D721Med (cell line): ENCODE results near the gene EHD1.

Source experiments
- DNase-seq: peaks from one replicate; pipeline ENCODE4 v3.0.0; 2011; ENCODE audit warnings: low spot score; ENCODE audit not compliant: insufficient read length
- FAIRE-seq: peaks from 2 replicates; lab custom pipeline; 2011; peaks lifted over from hg19 to GRCh38; lab: Jason Lieb, UNC
- CTCF ChIP-seq: IDR thresholded peaks from 2 replicates; pipeline ENCODE4 v1.5.1; 2012; ENCODE audit warnings: mild to moderate bottlenecking, control low read depth; ENCODE audit not compliant: insufficient read depth; ENCODE audit errors: missing control alignments

Gene EHD1

DNA sequence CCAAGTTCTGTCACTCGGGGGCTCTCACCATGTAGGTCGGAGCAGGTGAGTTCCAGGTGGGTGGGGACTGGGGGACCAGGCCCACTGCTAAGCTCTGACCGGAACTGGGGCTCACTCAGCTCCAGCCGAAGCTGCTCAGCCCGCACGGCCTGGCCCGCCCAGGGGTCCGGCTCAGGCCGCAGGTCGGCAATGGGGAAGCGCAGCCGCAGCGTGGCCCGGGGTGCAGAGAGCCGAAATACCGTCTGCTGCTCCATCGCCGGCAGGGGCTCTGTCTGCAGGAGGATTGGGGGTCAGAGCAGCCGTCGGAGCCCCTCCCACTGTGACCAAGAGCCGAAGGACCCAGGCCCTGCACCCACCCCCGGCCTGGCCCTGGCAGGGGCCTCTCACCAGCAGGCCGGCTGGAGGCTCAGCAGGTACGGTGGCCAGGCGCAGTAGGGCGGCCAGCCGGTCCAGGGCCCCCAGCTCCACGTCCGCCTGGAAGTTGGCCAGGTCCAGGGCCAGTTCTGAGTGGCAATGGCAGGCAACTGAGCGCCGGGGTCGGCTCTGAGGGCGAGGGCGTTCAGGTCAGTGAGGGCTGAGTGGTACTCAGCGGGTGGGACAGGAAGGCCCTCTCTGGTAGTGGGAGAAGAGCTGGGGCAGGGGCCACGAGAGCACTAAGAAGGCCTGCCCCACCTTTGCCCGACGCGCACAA, 31.4 kb upstream of the EHD1 start:
- DNase-seq = no peak
- FAIRE-seq = no peak
- TF ChIP-seq CTCF = no peak

DNA sequence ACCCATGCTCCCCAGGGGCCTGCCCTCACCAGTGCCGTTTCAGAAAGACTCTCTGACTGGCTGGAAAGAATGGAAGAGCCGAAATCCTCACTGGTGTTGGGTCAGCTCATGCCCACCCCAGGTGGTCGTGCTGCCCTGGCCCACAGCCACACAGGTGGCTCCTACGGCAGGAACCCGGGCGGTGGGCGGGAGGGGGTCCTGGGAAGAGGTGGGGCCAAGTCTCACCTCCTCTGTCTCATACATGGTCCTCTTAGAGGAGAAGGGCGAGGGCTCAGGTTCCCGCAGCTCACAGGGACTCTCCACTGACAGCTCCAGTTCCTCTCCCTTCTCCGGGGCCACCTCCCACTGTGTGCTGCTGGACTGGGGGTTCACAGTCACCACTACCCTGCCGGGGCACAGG, 30.3 kb upstream of the EHD1 start:
- TF ChIP-seq CTCF = no peak
- DNase-seq (no peak), FAIRE-seq (no peak)

GRCh38 chr11:64906314-64906635, 27.9 kb upstream of the EHD1 start:
- no peak for TF ChIP-seq CTCF

DNA sequence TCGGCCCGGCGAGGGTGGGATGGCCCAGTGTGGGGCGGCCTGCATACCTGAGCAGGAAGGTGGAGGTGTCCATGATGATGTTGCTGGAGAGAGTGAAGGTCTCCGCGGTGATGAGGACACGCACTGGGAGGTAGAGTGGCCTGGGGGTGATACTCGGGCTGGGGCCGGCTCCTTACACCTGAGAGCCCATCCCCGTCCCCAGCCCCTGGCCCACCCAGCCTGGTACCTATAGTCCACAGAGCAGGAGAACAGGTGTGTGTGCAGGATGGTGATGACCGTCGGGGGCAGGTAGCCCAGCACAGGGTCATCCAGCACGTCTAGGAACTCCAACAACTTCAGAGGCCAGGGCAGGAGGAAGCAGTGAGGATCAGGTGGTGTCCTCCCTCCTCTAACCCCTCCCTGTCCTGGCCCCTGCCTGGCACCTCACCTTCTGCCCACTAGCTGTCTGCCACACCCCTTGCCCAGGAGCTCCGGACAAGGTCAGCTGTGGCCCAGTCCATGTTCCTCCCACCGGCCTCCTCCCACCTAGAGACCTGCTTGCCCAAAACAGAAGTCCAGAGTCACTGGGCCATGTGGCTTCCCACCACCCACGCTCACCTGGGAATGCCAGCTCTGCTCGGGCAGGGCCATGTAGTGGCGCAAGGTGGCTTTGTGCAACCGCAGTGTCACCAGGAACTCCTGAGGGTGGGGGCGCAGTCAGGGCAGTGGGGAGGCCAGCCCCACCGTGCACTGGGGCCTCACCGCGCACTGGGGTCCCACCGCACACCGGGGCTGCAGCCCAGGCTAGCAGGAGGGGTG, 27.3 kb upstream of the EHD1 start:
- TF ChIP-seq CTCF = no peak
- DNase-seq (no peak), FAIRE-seq (no peak)

More at GRCh38 chr11:64906314-64906635, 27.9 kb upstream of the EHD1 start:
- no peak for DNase-seq
- FAIRE-seq = no peak

DNA sequence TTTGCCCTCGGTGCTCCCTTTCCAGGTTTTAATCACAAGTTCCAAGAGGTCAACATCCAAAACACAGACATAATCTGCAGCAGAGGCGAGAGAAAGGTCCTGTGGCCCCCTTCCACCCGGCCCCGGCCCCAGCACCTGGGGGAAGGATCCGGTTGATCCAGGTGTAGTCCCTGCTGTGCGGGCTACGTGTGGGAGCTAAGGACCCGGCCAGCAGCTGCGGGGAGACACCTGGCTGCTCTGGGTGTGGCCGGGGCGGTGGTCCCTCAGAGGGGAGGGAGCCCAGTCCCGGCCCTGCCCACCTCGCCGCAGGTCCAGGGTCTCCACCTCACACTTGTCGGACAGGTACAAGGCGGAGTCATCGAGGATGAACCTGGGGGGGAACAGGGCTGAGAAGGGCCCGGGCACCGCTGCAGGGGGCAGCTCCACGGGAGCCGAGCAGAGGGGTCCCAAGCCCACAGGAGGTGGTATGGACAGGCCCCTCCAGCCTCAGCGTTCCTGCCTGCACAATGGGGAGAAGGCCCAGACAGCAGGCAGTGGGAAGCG, 24.9 kb upstream of the EHD1 start:
- FAIRE-seq (no peak), DNase-seq (no peak)
- no peak for TF ChIP-seq CTCF

GRCh38 chr11:64902102-64902900, 23.9 kb upstream of the EHD1 start:
- DNase-seq = no peak
- no peak for TF ChIP-seq CTCF
- FAIRE-seq = no peak
